ENCODE measurements around the gene AGPAT2. TPM values are rescaled to one million over a fixed set of nuclear protein-coding genes. Genes with fewer than 3 reads are reported as not detected.
A peak's percentile ranks its signal among the peaks of the same experiment; 100 is the strongest.
"Not testable (repeated sequence)": the region's sequence is repeated elsewhere in the genome, so short reads cannot be mapped to it uniquely, and the experiment has no call there.

AGPAT2 gene
- total and polyA plus RNA-seq, 2 experiments from 2014 or later, result 31.8 to 44.7 TPM

DNA sequence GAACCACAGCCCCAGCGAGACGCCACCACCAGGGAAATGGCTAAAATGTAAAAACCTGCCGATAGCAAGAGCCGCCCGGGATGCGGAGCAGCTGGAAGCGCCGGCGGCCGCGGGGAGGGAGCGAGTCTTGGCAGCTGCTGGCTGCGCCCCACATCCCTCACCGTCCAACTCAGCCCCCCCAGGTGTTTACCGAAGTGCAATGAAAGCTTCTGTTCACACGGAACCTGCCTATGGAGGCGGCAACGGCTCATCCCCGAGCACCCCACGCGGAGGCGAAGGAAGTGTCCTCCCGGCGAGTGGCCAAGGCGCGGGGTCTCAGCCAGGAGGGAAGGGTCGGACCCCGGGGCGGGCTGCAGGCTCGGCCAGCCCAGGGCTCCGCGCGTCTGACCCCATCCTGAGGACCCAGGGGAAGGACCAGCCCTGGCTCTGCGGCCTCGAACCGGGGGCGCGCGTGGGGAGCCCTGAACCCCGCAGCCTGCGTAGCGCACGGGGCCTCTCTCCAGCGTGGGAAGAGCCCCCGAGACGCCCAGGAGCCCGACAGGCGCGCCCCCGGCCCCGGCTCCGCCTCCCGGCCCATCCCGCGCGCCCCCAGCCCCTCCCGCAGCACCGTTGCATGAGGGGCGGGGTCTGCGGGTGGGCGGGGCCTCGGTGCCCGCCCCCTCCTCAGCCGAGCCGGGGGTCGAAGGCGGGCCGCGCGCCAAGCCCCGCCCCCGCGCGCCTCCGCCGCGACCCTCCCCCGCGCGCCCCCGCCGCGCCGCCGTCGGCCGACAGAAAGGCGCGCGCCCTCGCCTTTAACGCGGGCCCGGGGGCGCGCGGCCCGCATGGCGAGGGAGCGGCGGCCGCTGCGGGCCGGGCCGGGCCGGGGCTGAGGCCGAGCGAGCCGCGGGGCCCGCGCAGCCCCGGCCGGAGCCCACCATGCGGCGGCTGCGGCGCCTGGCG is 24.8 kb upstream of the AGPAT2 start, which contains the start of gene DIPK1B:
Gene DIPK1B, plus strand, starts transcription at position 822 of the 939 bp plus-strand sequence. Its CDS starts 94 bp downstream, at position 916.
- H3K27me3 ChIP-seq (ENCODE audit: insufficient read depth), result peaks cover 13% of the 10 kb centered on the region
- 0 out of 2 replicates have a peak, but pooled peaks cover 7% of the 10 kb centered on the region for H3F3A ChIP-seq (replicated peaks; ENCODE audit: low read depth)
- peak within 1 kb of the TSS; percentile 90 for H3K4me2 ChIP-seq
- no peaks in the 10 kb centered on the region for H3K36me3 ChIP-seq (ENCODE audit: insufficient read depth)
- peaks cover 18% of the 10 kb centered on the region for H3K27me3 Mint-ChIP-seq (ENCODE audit: insufficient read depth, low read depth, poor library complexity)
- peak within 1 kb of the TSS; percentile 75 for H3K4me3 Mint-ChIP-seq
- peak within 1 kb of the TSS; percentile 91 for H3K4me3 ChIP-seq
- H3K4me1 Mint-ChIP-seq, result peaks cover 5% of the 10 kb centered on the region
- DNase-seq (ENCODE audit: low spot score), result peak; percentile 79
- peaks cover 10% of the 10 kb centered on the region for H4K20me1 ChIP-seq (replicated peaks; ENCODE audit: insufficient read depth)
- no peak within 1 kb of the TSS for H3K27ac ChIP-seq (ENCODE audit: low read depth)
- peaks cover 10% of the 10 kb centered on the region; the same call in 1 of the 2 replicates for H3K79me2 ChIP-seq (replicated peaks; ENCODE audit: insufficient read depth)
- no peaks in the 10 kb centered on the region for H3K9me3 Mint-ChIP-seq
- peaks cover 3% of the 10 kb centered on the region; the same call in 1 of the 3 replicates for H3K36me3 Mint-ChIP-seq (ENCODE audit: low read depth)
- peak; percentile 74 for ATAC-seq
- peak within 1 kb of the TSS; percentile 91; the same call in 1 of the 2 replicates for H2AFZ ChIP-seq
- H3K9me2 ChIP-seq (ENCODE audit: insufficient read depth), result no peaks in the 10 kb centered on the region
- H3K4me1 ChIP-seq (ENCODE audit: insufficient read depth), result peaks cover 4% of the 10 kb centered on the region; the same call in 1 of the 2 replicates
- TF ChIP-seq, protein P1, sequence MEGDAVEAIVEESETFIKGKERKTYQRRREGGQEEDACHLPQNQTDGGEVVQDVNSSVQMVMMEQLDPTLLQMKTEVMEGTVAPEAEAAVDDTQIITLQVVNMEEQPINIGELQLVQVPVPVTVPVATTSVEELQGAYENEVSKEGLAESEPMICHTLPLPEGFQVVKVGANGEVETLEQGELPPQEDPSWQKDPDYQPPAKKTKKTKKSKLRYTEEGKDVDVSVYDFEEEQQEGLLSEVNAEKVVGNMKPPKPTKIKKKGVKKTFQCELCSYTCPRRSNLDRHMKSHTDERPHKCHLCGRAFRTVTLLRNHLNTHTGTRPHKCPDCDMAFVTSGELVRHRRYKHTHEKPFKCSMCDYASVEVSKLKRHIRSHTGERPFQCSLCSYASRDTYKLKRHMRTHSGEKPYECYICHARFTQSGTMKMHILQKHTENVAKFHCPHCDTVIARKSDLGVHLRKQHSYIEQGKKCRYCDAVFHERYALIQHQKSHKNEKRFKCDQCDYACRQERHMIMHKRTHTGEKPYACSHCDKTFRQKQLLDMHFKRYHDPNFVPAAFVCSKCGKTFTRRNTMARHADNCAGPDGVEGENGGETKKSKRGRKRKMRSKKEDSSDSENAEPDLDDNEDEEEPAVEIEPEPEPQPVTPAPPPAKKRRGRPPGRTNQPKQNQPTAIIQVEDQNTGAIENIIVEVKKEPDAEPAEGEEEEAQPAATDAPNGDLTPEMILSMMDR (conservative IDR thresholded peaks at IDR 0.05; ENCODE audit: low read depth in 2 of 2), result no peak
- TF ChIP-seq ZNF331 (CRISPR knock-in tag; IDR thresholded peaks at IDR 0.05; ENCODE audit: low read depth) (no peak), EZH2phosphoT487 (IDR thresholded peaks at IDR 0.05; ENCODE audit: unreplicated experiment) (no peak), EZH2 (IDR thresholded peaks at IDR 0.05; ENCODE audit: low read depth, unreplicated experiment) (no peak), POLR2AphosphoS5 (IDR thresholded peaks at IDR 0.05; ENCODE audit: low read depth) (no peak)
- TF ChIP-seq, protein P2, sequence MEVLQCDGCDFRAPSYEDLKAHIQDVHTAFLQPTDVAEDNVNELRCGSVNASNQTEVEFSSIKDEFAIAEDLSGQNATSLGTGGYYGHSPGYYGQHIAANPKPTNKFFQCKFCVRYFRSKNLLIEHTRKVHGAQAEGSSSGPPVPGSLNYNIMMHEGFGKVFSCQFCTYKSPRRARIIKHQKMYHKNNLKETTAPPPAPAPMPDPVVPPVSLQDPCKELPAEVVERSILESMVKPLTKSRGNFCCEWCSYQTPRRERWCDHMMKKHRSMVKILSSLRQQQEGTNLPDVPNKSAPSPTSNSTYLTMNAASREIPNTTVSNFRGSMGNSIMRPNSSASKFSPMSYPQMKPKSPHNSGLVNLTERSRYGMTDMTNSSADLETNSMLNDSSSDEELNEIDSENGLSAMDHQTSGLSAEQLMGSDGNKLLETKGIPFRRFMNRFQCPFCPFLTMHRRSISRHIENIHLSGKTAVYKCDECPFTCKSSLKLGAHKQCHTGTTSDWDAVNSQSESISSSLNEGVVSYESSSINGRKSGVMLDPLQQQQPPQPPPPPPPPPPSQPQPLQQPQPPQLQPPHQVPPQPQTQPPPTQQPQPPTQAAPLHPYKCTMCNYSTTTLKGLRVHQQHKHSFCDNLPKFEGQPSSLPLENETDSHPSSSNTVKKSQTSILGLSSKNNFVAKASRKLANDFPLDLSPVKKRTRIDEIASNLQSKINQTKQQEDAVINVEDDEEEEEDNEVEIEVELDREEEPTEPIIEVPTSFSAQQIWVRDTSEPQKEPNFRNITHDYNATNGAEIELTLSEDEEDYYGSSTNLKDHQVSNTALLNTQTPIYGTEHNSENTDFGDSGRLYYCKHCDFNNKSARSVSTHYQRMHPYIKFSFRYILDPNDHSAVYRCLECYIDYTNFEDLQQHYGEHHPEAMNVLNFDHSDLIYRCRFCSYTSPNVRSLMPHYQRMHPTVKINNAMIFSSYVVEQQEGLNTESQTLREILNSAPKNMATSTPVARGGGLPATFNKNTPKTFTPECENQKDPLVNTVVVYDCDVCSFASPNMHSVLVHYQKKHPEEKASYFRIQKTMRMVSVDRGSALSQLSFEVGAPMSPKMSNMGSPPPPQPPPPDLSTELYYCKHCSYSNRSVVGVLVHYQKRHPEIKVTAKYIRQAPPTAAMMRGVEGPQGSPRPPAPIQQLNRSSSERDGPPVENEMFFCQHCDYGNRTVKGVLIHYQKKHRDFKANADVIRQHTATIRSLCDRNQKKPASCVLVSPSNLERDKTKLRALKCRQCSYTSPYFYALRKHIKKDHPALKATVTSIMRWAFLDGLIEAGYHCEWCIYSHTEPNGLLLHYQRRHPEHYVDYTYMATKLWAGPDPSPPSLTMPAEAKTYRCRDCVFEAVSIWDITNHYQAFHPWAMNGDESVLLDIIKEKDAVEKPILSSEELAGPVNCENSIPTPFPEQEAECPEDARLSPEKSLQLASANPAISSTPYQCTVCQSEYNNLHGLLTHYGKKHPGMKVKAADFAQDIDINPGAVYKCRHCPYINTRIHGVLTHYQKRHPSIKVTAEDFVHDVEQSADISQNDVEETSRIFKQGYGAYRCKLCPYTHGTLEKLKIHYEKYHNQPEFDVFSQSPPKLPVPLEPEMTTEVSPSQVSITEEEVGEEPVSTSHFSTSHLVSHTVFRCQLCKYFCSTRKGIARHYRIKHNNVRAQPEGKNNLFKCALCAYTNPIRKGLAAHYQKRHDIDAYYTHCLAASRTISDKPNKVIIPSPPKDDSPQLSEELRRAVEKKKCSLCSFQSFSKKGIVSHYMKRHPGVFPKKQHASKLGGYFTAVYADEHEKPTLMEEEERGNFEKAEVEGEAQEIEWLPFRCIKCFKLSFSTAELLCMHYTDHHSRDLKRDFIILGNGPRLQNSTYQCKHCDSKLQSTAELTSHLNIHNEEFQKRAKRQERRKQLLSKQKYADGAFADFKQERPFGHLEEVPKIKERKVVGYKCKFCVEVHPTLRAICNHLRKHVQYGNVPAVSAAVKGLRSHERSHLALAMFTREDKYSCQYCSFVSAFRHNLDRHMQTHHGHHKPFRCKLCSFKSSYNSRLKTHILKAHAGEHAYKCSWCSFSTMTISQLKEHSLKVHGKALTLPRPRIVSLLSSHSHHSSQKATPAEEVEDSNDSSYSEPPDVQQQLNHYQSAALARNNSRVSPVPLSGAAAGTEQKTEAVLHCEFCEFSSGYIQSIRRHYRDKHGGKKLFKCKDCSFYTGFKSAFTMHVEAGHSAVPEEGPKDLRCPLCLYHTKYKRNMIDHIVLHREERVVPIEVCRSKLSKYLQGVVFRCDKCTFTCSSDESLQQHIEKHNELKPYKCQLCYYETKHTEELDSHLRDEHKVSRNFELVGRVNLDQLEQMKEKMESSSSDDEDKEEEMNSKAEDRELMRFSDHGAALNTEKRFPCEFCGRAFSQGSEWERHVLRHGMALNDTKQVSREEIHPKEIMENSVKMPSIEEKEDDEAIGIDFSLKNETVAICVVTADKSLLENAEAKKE (CRISPR knock-in tag; IDR thresholded peaks at IDR 0.05), result no peak
- no peak within 1 kb of the TSS for H3K27ac Mint-ChIP-seq

DNA sequence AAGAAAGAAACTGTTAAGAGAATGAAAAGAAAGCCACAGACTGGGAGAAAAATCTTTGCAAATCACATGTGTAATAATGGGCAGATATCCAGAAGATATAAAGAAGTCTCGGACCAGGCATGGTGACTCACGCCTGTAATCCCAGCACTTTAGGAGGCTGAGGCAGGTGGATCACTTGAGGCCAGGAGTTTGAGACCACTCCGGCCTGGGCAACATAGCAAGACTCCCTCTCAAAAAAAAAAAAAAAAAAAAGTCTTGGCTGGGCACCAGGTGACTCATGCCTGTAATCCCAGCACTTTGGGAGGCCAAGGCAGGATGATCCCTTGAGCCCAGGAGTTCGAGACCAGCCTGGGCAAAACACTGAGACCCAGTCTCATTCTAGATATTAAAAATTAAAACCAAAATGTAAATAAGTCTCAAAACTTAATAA is 24.0 kb upstream of the AGPAT2 start:
- H3K36me3 Mint-ChIP-seq (ENCODE audit: low read depth); H3K27ac ChIP-seq (ENCODE audit: low read depth); H3K27ac Mint-ChIP-seq; H4K20me1 ChIP-seq (replicated peaks; ENCODE audit: insufficient read depth); H3K9me2 ChIP-seq (ENCODE audit: insufficient read depth); H3K9me3 Mint-ChIP-seq; H3K4me1 Mint-ChIP-seq; H2AFZ ChIP-seq; DNase-seq (ENCODE audit: low spot score); ATAC-seq; H3K36me3 ChIP-seq (ENCODE audit: insufficient read depth); H3F3A ChIP-seq (replicated peaks; ENCODE audit: low read depth); H3K4me1 ChIP-seq (ENCODE audit: insufficient read depth): not testable (repeated sequence)
- Histone ChIP-seq H3K4me2 (peak overlapping the region; percentile 88), H3K27me3 (ENCODE audit: insufficient read depth) (peaks cover 13% of the 10 kb centered on the region), H3K79me2 (replicated peaks; ENCODE audit: insufficient read depth) (peaks cover 10% of the 10 kb centered on the region; the same call in 1 of the 2 replicates), H3K4me3 (peak overlapping the region; percentile 91)
- H3K27me3 Mint-ChIP-seq (ENCODE audit: insufficient read depth, low read depth, poor library complexity), result peaks cover 16% of the 10 kb centered on the region
- peak overlapping the region; percentile 75 for H3K4me3 Mint-ChIP-seq
